Astrocyte (in vitro differentiated cells and primary cell): Measurements from ENCODE around the gene SUN2. TPM values are rescaled to one million over a fixed set of nuclear protein-coding genes. Genes with fewer than 3 reads are reported as not detected.

Source experiments
- DNase-seq: peaks from one replicate; pipeline ENCODE4 v3.0.0-alpha.2; 2010; ENCODE audit warnings: low read depth
- FAIRE-seq: peaks from 2 replicates; lab custom pipeline; 2011; peaks lifted over from hg19 to GRCh38; lab: Jason Lieb, UNC
- H2AFZ ChIP-seq: 2 replicates; pipeline ENCODE4 v1.6.0; 2012; ENCODE audit warnings: low read depth, low read length, inconsistent platforms
- H3K27ac ChIP-seq: 2 replicates; pipeline ENCODE4 v1.5.1; 2011; ENCODE audit warnings: low read depth, low read length, inconsistent platforms
- H3K27me3 ChIP-seq: 2 replicates; pipeline ENCODE4 v1.6.0; 2011; ENCODE audit warnings: low read length, inconsistent platforms; ENCODE audit not compliant: insufficient read depth
- H3K36me3 ChIP-seq: 2 replicates; pipeline ENCODE4 v1.5.1; 2011; ENCODE audit warnings: low read length, inconsistent platforms; ENCODE audit not compliant: insufficient read depth
- H3K4me1 ChIP-seq: 2 replicates; pipeline ENCODE4 v1.5.1; 2011; ENCODE audit warnings: low read length, inconsistent platforms; ENCODE audit not compliant: insufficient read depth
- H3K4me2 ChIP-seq: 2 replicates; pipeline ENCODE4 v1.6.0; 2012; ENCODE audit warnings: low read length, inconsistent platforms
- H3K4me3 ChIP-seq: 2 replicates; pipeline ENCODE4 v1.5.1; 2011; ENCODE audit warnings: low read depth, mild to moderate bottlenecking, low read length, inconsistent platforms; ENCODE audit not compliant: insufficient read depth
- H3K79me2 ChIP-seq: 2 replicates; pipeline ENCODE4 v1.6.0; 2012; ENCODE audit warnings: mild to moderate bottlenecking, low read length, inconsistent platforms; ENCODE audit not compliant: insufficient read depth
- H3K9ac ChIP-seq: 2 replicates; pipeline ENCODE4 v1.6.0; 2012; ENCODE audit warnings: mild to moderate bottlenecking, low read length, inconsistent platforms
- H3K9me3 ChIP-seq: 2 replicates; pipeline ENCODE4 v1.5.1; 2012; ENCODE audit warnings: low read depth, mild to moderate bottlenecking, low read length, inconsistent platforms; ENCODE audit not compliant: insufficient read depth
- H4K20me1 ChIP-seq: 2 replicates; pipeline ENCODE4 v1.6.0; 2012; ENCODE audit warnings: low read length, inconsistent platforms; ENCODE audit not compliant: insufficient read depth
- H3K27ac Mint-ChIP-seq: one replicate; pipeline ENCODE4 v1.8.0; 2021; ENCODE audit warnings: mild to moderate bottlenecking, mixed read lengths; ENCODE audit not compliant: unreplicated experiment
- H3K27me3 Mint-ChIP-seq: one replicate; pipeline ENCODE4 v1.8.0; 2021; ENCODE audit warnings: low read depth, mixed read lengths; ENCODE audit not compliant: unreplicated experiment
- H3K36me3 Mint-ChIP-seq: one replicate; pipeline ENCODE4 v1.8.0; 2021; ENCODE audit warnings: low read depth, mixed read lengths; ENCODE audit not compliant: unreplicated experiment
- H3K4me1 Mint-ChIP-seq: one replicate; pipeline ENCODE4 v1.8.0; 2021; ENCODE audit warnings: low read depth, mixed read lengths; ENCODE audit not compliant: unreplicated experiment
- H3K4me3 Mint-ChIP-seq: one replicate; pipeline ENCODE4 v1.8.0; 2021; ENCODE audit warnings: mild to moderate bottlenecking, moderate library complexity, mixed read lengths; ENCODE audit not compliant: unreplicated experiment
- H3K9me3 Mint-ChIP-seq: one replicate; pipeline ENCODE4 v1.8.0; 2021; ENCODE audit warnings: mild to moderate bottlenecking, mixed read lengths; ENCODE audit not compliant: unreplicated experiment
- EZH2 ChIP-seq: IDR thresholded peaks from 2 replicates; pipeline ENCODE4 v1.6.1; 2012; ENCODE audit warnings: mild to moderate bottlenecking, low read length, inconsistent platforms; ENCODE audit not compliant: insufficient read depth
- total RNA-seq: library from RNA; stranded (reverse); gene quantifications from 2 replicates; pipeline ENCODE4 v1.2.1, GENCODE V29; 2021
- TF ChIP-seq, protein P1 (sequence below): IDR thresholded peaks from 2 replicates; pipeline ENCODE4 v1.5.1; 2011; ENCODE audit warnings: low read depth, mild to moderate bottlenecking, inconsistent platforms, low read length, moderate library complexity; ENCODE audit not compliant: insufficient read depth

The SUN2 gene
- total RNA-seq, 1 donor from 2014 or later = 46.5 TPM

- Histone ChIP-seq H3K36me3 (no peaks in the 10 kb centered on the region), H3K79me2 (no peaks in the 10 kb centered on the region), H3K9me3 (no peaks in the 10 kb centered on the region), H3K4me2 (no peak overlapping the region), H3K9ac (no peak overlapping the region), H3K27me3 (peaks cover 8% of the 10 kb centered on the region), H3K27ac (no peak overlapping the region), H4K20me1 (no peaks in the 10 kb centered on the region), H3K4me3 (no peak overlapping the region), H2AFZ (no peak overlapping the region), H3K4me1 (peaks cover 4% of the 10 kb centered on the region)
- Mint-ChIP-seq H3K36me3 (peaks cover 2% of the 10 kb centered on the region), H3K27ac (no peak overlapping the region), H3K9me3 (peaks cover 4% of the 10 kb centered on the region), H3K4me3 (no peak overlapping the region), H3K4me1 (peaks cover 2% of the 10 kb centered on the region), H3K27me3 (peaks cover 24% of the 10 kb centered on the region)
- no peak for DNase-seq
- TF ChIP-seq, protein P1, sequence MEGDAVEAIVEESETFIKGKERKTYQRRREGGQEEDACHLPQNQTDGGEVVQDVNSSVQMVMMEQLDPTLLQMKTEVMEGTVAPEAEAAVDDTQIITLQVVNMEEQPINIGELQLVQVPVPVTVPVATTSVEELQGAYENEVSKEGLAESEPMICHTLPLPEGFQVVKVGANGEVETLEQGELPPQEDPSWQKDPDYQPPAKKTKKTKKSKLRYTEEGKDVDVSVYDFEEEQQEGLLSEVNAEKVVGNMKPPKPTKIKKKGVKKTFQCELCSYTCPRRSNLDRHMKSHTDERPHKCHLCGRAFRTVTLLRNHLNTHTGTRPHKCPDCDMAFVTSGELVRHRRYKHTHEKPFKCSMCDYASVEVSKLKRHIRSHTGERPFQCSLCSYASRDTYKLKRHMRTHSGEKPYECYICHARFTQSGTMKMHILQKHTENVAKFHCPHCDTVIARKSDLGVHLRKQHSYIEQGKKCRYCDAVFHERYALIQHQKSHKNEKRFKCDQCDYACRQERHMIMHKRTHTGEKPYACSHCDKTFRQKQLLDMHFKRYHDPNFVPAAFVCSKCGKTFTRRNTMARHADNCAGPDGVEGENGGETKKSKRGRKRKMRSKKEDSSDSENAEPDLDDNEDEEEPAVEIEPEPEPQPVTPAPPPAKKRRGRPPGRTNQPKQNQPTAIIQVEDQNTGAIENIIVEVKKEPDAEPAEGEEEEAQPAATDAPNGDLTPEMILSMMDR = no peak
- TF ChIP-seq EZH2 = no peak
- no peak for FAIRE-seq
These were observed 43.6 kb upstream of the SUN2 start for GRCh38 chr22:38799265-38800002.

- H3K9ac ChIP-seq = no peak overlapping the region
- Mint-ChIP-seq H3K27ac (no peak overlapping the region), H3K4me1 (peaks cover 2% of the 10 kb centered on the region), H3K9me3 (peaks cover 4% of the 10 kb centered on the region), H3K4me3 (no peak overlapping the region), H3K27me3 (peaks cover 23% of the 10 kb centered on the region), H3K36me3 (peaks cover 2% of the 10 kb centered on the region)
- DNase-seq (no peak), FAIRE-seq (no peak)
- peaks cover 8% of the 10 kb centered on the region for H3K27me3 ChIP-seq
- H3K4me2 ChIP-seq = no peak overlapping the region
- peaks cover 4% of the 10 kb centered on the region for H3K4me1 ChIP-seq
- no peak overlapping the region for H3K4me3 ChIP-seq
- TF ChIP-seq, protein P1 = no peak
- TF ChIP-seq EZH2 = no peak
- H4K20me1 ChIP-seq = no peaks in the 10 kb centered on the region
- no peaks in the 10 kb centered on the region for H3K9me3 ChIP-seq
- H3K27ac ChIP-seq = no peak overlapping the region
- H3K36me3 ChIP-seq = no peaks in the 10 kb centered on the region
- H3K79me2 ChIP-seq = peaks cover 3% of the 10 kb centered on the region
- H2AFZ ChIP-seq = no peak overlapping the region
These were observed 42.7 kb upstream of the SUN2 start for GRCh38 chr22:38798496-38798895.
